ENCODE measurements around the gene ARF1.

Gene ARF1

DNA sequence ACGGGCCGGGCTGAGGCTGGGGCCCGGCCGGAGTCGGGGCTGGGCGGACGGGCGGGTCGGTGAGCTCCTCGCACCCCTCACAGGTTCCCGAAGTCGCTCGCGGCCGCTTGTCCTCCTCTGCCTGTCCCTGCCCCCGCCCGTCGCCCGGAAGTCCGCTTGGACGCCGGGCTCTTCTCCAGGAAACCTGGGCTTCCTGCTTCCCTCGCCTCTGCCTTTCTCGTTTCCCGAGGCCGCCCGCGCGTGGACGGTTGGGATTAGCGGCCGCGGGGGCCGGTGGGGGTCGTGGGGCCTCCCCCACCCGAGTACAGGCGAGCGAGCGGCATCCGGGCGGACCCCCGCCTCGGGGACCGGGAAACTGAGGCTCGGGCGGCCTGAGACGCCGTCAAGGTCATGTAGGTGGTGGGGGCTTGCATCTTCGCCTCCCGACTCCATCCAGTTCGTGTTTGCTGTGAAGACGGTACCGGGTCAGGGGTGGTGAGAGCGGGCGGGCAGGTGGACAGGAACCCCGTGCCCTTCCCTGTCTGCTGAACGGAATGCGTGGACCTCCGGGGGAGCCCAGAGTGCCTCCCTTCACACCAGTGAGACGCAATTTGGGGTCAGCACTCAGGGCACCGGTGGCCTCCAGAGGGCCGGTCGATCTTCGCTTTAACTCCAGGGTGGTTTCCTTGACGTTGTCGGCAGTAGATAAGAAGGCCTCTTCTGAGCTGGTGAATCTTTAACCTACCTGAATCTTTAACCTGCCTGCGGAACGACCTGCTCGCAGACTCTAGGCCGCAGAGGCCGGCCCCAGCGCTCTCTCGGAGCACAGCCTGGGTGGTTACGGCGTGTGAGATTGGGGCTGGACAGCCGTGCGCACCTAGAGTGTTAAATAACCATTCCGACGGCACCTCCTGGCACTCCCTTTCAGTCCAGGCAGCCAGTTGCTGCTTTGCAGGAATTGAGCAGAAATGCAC is 686 bp downstream of the ARF1 start:
- intact Hi-C loops (cut with DNase I): loop anchor here (2.0 to 10.0 kb wide), 4 partner anchors 20 to 348 kb away; partner anchors contain the start of genes C1orf35, IBA57, JMJD4 and SNAP47
- DNase-seq: peak in 7 of 10 donors; percentile 22 to 91 (median 50)

GRCh38 chr1:228083871-228084278 is 1.4 kb downstream of the ARF1 start:
- DNase-seq: peak in 4 of 10 donors; percentile 15 to 85 (median 68)
- intact Hi-C loops (cut with DNase I): loop anchor here (2.0 to 10.0 kb wide), 4 partner anchors 19 to 349 kb away; partner anchors contain the start of genes C1orf35, IBA57, JMJD4 and SNAP47

DNA sequence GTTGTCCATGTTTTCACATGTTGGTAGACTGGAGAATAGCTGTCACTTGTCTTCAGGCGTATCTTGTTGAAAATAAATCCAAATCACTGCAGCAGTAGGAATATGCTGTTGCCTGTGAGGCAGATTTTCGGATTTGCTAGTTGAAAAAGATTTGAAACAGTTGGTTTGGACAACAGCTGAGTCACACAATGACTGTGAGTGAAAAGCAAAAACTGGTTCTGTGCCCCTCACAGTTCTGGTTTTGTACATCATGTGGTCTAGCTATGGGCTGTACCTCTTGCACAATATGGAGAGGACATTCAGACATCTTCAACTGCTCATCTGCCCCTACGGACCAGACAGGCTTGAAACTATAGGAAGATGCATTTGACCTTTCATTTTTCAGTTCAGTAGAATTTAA is 1.8 kb downstream of the ARF1 start:
- peak in 2 of 10 donors; percentile 1 to 4 for DNase-seq
- intact Hi-C loops (cut with DNase I): loop anchor here (5.0 to 10.0 kb wide), 3 partner anchors 83 to 350 kb away; partner anchors contain the start of genes IBA57, JMJD4 and SNAP47

DNA sequence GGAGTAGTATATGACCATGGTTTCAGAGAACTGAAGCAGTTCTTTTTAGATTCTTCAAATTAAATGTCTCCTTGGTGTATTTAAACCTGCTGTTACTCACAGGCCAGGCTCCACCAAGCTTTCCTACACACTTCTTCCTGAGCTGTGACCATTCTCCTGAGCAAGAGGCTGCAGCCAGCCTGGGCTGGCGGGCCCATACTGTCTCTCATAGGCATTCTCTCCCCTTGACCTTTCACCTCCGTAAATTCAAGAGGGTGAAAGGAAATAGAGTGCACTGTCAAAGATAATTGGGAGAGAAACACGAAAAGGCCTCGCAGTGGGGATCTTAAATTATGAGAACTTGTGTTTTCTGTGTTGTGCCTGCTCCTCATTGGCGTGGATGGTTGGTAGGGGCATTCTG is 2.3 kb downstream of the ARF1 start:
- intact Hi-C loops (cut with DNase I): loop anchor here (5.0 to 10.0 kb wide), 3 partner anchors 83 to 350 kb away; partner anchors contain the start of genes IBA57, JMJD4 and SNAP47
- peak in 1 of 10 donors; percentile 24 for DNase-seq

- peak in 2 of 10 donors; percentile 31 to 49 for DNase-seq
- intact Hi-C loops (cut with DNase I): loop anchor here (10.0 kb wide), 2 partner anchors 321 to 351 kb away; partner anchors contain the start of genes JMJD4 and SNAP47
Observed at GRCh38 chr1:228085287-228085951, 2.9 kb downstream of the ARF1 start.

DNA sequence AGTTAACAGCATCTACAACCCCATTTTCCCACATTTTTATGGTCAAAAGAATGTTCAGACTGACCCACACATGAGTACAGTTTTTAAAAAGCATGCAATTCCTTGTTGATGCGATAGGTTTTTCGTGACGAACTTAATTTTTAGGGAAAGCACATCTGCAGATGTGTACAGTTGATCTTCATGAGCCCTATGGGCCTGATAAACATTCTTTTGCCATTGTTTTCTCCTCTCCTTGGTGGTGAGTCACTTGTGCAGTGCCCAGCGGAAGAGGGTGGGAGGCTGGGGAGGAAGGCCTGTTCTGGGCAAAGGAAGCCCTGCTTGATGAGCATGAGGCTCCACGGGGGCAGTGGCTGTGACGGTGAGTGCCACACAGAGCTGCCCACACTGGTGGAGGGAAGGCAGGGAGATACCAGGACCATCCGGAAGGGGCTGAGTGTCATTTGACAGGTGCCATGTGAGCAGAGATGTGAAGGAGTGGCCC is 5.3 kb downstream of the ARF1 start:
- peak in 5 of 10 donors; percentile 6 to 91 (median 85) for DNase-seq
- intact Hi-C loops (cut with DNase I): loop anchor here (10.0 kb wide), 2 partner anchors 323 to 353 kb away; partner anchors contain the start of genes JMJD4 and SNAP47

DNA sequence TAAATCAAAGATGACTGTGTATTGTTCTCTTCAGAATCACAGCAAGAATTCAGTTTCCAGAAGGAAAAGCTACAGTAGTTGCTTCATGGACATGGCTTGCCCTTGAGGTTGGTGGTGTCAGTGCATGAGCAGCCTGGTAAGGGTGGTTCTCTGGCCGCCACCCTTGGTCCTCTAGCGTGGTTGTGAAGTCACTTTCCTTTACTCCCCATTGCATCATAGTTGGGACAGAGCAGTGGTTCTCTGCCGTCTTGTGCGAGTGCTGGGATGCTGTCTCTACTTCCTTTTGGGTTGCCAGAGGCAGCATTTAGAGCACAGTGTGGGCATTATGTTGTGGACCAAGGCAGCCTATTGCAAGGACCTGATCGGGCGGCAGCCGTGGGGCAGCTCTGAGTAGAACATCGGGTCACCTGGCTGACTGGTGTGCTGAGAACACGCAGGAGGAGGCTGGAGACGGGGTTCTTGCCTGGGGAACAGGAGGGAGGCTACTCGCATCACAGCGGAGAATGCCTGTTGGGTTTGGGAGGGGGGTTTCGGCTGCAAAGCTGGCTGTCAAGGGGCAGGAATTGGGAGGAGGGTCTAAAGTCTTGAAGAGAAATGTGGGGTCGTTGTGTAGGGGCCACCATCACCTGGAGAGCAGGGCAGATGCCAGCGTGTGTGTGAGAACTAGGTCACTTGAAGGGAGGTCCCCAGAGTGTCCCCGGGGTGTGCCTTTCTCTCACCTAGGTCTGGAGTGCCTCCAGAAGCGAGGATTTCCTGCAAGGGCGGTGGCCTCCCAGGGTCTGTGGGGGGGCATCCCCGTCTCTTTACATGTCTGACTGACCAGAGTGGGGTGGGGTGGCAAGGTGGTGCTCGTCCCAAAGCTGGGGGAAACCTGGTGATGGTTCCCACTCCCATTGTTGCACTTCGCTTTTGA is 6.3 kb downstream of the ARF1 start:
- DNase-seq: peak in 2 of 10 donors; percentile 39 to 70
- intact Hi-C loops (cut with DNase I): loop anchor here (10.0 kb wide), 2 partner anchors 324 to 354 kb away; partner anchors contain the start of genes JMJD4 and SNAP47

GRCh38 chr1:228089519-228090380 is 7.2 kb downstream of the ARF1 start:
- intact Hi-C loops (cut with DNase I): loop anchor here (10.0 kb wide), 2 partner anchors 325 to 355 kb away; partner anchors contain the start of genes JMJD4 and SNAP47

GRCh38 chr1:228090613-228091081 is 8.1 kb downstream of the ARF1 start:
- intact Hi-C loops (cut with DNase I): no loop called here
- peak in 1 of 10 donors; percentile 89 for DNase-seq

More at GRCh38 chr1:228089519-228090380, 7.2 kb downstream of the ARF1 start:
- DNase-seq: peak in 1 of 10 donors; percentile 81

- DNase-seq: no peak
- intact Hi-C loops (cut with DNase I): no loop called here
Observed at GRCh38 chr1:228091084-228091483, 8.6 kb downstream of the ARF1 start.

DNA sequence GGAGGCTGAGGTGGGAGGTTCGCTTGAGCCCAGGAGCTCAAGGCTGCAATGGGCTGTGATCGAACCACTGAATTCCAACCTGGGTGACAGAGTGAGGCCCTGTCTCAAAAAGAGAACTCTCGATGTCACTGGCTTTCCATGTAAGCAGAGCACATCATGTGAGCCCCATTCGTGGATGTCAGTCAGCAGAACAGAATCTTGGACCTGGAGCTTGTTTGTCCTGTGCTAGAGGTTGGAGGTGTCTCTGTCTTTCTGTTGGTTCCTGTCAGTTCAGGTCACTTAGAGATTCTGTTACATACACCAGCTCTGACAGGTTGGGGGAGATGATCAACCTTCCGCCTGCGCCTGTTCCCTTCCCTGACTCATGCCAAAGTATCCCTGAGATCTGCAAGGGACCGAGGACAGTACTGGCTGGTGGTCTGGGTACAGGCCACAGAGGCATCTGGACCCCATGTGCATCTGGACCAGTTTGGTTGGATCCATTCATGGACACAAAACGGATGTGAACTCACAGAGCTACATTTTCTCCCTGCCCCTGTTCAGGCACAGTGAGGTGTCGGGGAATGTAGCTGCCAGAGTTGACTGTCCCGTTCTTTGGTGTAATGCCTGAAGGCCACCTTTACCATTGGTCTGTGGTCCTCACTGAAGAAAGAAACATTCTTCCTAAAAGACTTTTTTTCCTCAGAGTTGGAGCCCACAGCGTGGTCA is 10.0 kb downstream of the ARF1 start:
- intact Hi-C loops (cut with DNase I): no loop called here
- DNase-seq: peak in 1 of 10 donors; percentile 46

GRCh38 chr1:228093050-228093906 is 10.8 kb downstream of the ARF1 start:
- intact Hi-C loops (cut with DNase I): no loop called here
- DNase-seq: peak in 2 of 10 donors; percentile 59 to 70

DNA sequence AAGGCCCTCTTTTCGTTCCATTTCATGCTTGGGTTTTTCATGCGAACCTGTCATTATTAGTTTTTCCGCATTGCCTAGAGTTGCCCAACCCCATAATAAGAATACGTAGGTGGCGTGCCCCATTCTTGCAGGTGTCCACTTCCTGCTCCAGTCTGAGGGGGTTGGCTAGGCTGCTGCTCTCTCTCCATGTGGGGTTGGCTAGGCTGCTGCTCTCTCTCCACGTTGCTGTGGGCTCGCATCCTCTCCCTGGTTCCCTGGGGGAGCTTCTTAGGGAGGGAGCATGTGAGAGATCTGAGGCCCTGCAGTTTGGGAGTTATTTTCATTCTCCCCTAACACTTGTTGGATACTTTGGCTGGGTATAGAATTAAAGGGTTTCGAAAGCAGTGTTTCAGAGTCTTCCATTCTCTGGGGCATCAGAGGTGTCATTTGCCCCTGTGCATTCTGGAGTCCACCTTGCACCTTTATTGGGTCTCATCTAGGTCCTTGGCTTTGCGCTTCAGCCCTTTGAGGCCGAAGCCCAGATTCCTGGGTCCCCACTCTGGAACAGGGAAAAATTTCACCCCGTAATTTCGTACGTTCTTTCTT is 12.0 kb downstream of the ARF1 start:
- DNase-seq: peak in 1 of 10 donors; percentile 57
- intact Hi-C loops (cut with DNase I): no loop called here

GRCh38 chr1:228095161-228095560 is 12.7 kb downstream of the ARF1 start:
- intact Hi-C loops (cut with DNase I): no loop called here
- peak in 1 of 10 donors; percentile 21 for DNase-seq

DNA sequence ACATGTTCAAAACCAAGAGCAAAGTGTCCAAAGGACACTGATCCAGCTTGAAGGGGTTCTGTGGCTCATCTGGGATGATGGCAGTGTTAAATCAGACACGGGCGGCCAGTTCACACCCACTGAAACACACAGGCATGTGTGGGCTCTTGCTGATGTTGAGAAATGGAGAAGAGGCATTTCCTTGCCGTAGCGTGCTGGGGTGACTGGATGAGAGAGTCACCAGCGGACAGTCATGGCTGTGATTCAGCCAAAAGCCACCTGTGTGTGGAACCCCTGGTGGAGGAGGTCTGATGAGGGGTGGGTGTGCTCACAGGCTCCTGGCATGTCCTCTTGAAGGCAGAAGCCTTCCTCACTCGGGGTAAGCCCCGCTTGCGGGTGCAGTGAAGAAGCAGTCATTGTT is 13.4 kb downstream of the ARF1 start:
- peak in 2 of 10 donors; percentile 3 to 20 for DNase-seq
- intact Hi-C loops (cut with DNase I): no loop called here

All from posterior cingulate gyrus (tissue), 11 donors.